Stimulated activated CD4-positive, alpha-beta T cell treated with anti-CD3 and anti-CD28 coated beads, Interleukin-4, amount 100 ng/mL, for 24 hours (primary cell): ENCODE data around the gene ANAPC13.

ENCODE experiments used
- DNase-seq: peaks from one replicate; pipeline ENCODE4 v3.0.0-alpha.2; 2020

ANAPC13 gene

DNA sequence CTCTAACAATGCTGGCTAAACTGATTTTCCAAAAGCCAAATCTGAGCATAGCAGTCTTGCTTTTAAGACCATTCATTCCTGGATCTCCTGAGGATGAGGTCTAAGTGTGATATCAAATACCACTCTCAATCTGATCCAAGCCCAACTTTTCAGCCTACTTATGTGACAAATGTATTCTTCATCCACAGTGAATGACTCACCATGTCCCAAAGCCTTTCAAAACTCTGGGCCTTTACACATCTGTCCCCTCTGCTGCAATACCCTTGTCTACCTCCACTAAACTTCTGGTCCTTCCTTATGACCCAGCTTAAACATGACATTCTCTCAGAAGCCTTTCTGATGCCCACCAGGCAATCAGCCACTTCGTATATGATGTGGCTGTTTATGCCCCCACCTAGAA is 4.6 kb downstream of the ANAPC13 start:
- no peak for DNase-seq

GRCh38 chr3:134480546-134480945 is 5.2 kb downstream of the ANAPC13 start:
- no peak for DNase-seq

- DNase-seq: no peak
Measured at GRCh38 chr3:134477938-134478337, 7.8 kb downstream of the ANAPC13 start.

GRCh38 chr3:134477002-134477401 is 8.8 kb downstream of the ANAPC13 start:
- no peak for DNase-seq

- DNase-seq: no peak
Measured at GRCh38 chr3:134476306-134476705, 9.5 kb downstream of the ANAPC13 start.

- DNase-seq: no peak
Measured at GRCh38 chr3:134474956-134475355, 10.8 kb downstream of the ANAPC13 start.

- DNase-seq: peak; percentile 86
Measured at GRCh38 chr3:134473868-134474546, 11.8 kb downstream of the ANAPC13 start.

- DNase-seq: no peak
Measured at GRCh38 chr3:134472831-134473230, 13.0 kb downstream of the ANAPC13 start.

DNA sequence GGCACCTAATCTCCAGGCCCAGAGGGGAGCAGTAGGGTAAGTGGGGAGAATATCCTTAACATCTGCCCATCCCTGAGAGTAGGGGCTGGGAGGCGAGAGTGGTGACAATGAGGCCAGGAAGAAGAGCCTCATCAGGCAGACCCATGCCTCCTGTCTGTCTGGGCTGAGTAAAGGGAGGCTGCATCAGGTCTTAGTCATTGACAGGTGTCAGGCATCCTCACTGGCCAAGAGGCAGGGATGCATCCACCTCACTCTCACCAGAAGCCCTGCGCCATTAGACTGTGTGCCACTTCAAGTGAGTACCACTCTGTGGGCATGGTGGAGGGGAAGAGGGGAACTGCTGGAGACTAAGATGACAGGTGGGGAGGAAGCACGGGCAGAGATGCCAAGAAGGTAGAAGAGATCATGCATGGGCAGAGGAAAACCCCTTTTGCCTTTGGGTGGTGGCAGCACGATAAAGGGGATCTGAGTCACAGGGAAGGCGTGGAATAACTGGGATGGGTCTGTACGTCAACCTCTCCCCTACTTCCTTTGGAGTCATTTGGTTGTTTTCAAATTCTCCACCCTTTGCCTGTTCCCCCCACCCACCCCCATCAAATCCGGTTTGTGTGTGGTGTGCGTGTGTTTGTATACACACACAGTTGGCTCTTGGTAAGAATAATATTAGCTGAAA is 14.1 kb downstream of the ANAPC13 start:
- no peak for DNase-seq

GRCh38 chr3:134468519-134468918 is 17.3 kb downstream of the ANAPC13 start:
- DNase-seq: no peak

- DNase-seq: no peak
Measured at GRCh38 chr3:134466331-134466730, 19.5 kb downstream of the ANAPC13 start.

DNA sequence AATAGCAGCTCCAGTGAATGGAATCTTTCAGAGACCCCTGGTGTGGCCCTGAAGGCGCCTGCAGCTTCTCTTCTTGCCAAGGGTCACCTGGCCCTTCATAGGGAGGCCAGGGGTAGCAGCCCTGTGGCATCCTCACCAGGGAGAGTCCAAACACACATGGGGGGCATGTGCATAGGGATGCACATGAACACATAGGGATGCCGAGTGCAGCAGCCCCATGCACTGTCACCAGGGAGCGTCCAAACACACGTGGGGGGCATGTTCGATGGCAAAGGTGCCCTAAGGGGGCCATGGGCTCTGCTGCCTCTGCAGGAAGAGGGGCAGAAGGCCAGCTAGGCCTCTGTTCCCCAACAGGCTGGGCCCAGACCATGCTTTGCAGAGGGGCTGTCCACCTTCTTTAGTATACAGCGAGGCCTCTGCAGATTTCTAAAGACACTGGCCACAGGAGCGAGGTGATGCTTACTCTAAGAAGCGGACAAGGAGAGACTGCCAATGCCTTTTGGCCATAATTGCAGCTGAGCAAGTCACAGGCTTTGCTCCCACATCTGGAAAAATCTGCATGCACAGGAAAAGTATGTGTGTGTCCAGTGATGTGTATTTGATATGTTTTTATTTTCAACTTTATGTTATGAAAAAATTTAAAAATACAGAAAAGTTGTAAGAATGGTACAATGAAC is 21.0 kb downstream of the ANAPC13 start:
- no peak for DNase-seq

GRCh38 chr3:134464064-134464688 is 21.6 kb downstream of the ANAPC13 start:
- DNase-seq: no peak

- DNase-seq: no peak
Measured at GRCh38 chr3:134463676-134464063, 22.1 kb downstream of the ANAPC13 start.

- no peak for DNase-seq
Measured at GRCh38 chr3:134462331-134462941, 23.3 kb downstream of the ANAPC13 start.

DNA sequence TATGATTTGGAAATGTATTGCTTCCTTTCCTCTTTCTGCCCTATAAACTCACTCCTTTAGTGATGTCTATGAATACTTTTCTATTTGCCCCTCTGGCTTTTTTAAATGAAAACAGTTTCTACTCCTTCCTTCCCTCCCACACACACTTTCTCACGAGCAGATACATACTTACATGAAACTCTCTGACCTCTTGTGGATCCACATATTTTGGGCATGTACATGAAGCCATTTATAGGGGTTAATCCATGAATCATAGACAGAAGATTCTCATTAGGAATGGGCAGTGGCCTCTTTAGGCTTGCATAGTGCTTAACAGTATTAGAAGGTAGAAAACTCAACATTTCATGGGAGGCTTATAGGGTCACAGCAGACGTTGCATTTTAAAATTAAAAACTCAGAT is 24.8 kb downstream of the ANAPC13 start:
- DNase-seq: no peak

- no peak for DNase-seq
Measured at GRCh38 chr3:134459562-134459961, 26.2 kb downstream of the ANAPC13 start.

DNA sequence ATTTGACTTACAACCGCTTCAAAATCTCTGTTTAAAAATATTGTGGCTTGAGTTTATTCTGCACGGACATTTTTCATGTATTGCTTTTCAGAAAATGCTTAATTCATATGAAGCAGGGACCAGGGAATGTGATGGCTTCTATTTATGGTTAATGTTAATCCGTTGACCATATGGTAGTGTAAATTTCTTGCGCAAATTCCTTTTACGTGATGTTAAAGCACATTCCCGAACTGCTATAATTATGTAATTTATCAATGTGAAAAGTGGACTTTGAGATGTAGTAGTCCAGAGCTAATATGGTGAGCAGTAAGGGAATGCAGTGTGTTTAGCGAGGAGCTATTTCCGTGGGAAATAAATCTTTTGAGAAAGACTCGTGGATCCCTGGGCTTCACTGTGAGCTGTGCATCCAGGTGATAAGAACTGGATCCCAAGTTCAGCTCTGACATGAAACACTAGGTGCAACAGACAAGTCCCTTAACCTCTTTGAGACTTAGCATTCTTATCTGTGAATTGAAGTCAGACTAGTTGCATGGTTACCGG is 27.3 kb downstream of the ANAPC13 start:
- no peak for DNase-seq

- DNase-seq: no peak
Measured at GRCh38 chr3:134457376-134458074, 28.3 kb downstream of the ANAPC13 start.

- DNase-seq: no peak
Measured at GRCh38 chr3:134453631-134454030, 32.2 kb downstream of the ANAPC13 start.

- no peak for DNase-seq
Measured at GRCh38 chr3:134449951-134450350, 35.8 kb downstream of the ANAPC13 start.

DNA sequence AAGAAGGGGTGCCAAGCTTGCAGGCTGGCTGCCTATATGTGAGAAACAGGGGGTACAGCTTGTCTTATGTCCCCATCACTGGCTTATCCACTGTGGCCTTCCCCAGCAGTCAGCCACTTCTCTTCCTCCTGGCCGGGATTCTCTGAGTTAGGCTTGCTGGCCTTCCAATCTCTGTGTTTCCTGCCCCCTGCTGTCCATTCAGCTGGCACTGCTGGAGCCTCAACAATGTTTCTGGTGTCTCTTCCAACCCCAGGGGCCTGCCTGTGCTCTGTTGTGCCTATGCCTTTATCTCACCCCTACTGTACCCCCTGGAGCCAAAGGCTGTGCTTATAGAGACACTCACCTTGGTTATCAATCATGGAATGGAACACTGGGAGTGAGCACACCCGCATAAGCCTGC is 36.5 kb downstream of the ANAPC13 start:
- DNase-seq: no peak
